ENCODE data around the gene WDR33. TPM values are rescaled to one million over a fixed set of nuclear protein-coding genes. Genes with fewer than 3 reads are reported as not detected.

WDR33 gene
- total and polyA plus RNA-seq, 2 of the 4 experiments (the other 2 are of a cell fraction) = 19.6 to 41.2 TPM

DNA sequence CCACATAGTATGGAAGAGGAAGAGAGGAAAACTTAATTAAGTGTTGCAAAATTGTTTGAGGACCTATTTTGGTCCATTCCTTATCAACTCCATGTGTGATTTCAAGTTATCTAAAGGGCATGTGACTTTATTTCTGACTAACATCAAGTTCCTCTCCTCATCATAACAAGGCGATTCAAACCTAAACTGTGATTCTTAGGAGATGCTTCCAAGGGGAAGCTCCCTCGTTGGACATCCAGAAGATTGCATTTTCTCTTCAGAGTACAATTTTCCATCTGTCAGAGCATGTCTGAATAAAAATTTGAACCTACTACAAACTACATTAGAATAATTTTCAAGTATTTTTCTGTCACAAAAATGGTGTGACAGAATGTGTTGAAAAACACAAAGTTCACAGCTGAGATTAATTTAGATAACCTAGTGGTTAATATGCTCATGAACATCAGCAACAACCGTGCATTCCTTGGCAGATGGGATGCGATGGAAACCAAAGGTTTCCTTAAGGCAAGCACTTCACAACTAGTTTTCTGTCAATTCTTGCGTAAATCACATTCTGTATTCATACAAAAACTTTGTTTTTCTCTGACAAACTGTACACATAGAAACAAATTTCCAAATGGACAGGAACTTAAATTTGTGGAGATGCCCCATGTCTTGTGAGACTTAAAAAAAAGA, 105.4 kb downstream of the WDR33 start (continued):
- no peak for TF ChIP-seq CTCF (conservative IDR thresholded peaks at IDR 0.05; ENCODE audit: low read depth, low read length)
- no peak for TF ChIP-seq RFX5 (IDR thresholded peaks at IDR 0.05; ENCODE audit: low read depth, low read length)
